ENCODE measurements around the gene PPAN.

The PPAN gene

DNA sequence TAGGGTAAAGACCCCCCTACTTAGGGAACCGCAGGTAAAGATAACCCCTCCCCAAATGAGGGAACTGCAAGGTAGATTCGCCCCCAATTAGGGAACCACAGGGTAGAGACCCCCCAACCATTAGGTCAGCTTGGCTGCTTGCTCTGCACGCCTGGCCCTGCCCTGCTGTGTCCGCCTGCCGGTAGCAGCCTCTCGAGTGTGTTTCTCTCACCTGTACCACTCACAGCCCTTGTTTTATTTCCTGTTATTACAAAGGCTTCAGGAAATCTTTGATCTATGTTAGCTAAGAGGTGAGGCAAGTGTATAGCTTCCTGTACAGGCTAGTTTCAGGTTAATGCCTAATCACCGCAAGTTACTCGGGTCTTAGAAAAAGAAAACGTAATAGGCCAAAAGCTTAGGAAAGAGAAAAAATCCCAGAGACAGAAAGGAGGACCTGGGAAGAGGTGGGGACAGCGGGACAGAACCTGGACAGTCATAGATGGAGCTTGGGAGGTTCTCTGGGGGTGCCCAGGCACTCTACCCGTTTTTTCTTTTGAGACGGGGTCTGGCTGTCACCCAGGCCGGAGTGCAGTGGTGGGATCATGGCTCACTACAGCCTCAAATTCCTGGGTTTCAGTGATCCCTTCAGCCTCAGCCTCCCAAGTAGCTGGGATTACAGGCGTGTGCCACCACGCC, 36.7 kb downstream of the PPAN start:
- no peak for DNase-seq

DNA sequence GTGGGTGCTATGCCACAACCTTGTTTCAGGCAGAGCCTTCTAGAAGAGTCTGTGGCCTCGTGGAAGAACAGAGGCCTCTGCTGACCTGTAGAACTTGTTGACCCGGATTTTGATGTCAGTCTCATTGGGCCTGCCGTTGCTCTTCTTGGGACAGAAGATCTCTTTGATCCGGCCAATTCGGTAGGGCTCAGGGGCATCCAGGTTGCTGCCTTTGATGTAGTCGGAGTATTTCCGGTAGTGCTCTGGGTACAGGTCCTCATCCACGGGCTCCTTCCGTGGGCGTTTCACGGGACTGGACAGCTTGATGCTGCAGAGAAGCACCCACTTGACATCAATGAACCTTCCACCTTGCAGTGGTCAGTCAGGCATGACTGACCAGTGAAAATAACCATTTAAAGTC, 37.5 kb downstream of the PPAN start:
- DNase-seq, result no peak

DNA sequence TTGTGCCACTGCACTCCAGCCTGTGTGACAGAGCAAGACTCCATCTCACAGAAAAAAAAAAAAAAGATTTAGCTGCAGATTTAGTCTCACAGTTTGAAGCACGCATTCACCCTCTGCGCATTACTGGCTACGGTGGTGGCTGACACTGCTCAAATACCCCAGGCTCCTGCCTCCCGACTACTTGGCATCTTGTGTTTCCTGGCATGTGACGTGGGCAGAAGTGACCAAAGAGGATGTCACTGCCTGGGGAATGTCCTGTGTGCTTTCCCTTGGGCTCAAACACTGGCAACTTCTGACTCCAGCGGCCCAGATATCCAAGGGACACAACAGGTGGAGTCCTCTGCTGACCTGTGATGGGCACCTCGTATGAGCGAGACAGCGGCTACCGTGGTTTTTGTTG, 38.2 kb downstream of the PPAN start:
- no peak for DNase-seq

DNA sequence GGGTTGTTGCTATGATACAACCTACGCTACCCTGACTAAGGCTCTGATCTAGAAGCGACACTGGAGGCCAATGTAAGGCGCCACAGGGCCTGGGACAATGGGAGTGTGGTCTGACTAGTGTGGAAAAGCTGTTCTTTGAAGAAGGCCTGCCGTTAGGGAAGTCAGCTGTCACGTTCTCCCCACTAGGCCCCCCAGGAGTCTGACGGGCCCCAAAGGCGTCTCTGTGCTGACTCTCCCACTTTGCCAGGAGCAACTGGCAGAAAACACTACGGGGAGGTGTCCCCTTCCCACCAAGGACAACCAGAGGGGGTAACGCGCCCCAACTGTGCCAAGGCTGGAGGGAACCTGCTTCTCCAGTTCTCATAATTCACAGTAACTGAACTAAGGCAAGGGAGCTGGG, 38.9 kb downstream of the PPAN start:
- no peak for DNase-seq

DNA sequence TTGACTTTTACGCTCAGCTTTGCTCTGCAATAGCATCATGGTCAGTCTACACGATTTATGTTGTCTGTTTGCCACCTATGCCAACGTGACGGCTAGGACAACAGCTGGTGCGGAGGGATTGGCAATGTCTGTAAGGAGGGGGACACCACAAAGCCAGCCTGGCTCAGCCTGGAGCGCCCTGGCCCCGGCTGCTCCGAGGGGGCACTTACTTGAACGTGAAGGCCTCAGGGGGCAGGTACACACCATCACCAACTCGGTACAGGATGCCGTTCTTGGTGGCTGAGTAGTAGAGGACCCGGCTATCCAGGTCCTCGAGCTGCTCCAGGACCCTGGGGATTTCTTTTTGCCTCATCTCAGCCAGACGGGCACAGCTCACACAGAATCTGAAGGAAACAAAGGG, 40.0 kb downstream of the PPAN start:
- DNase-seq, result no peak

DNA sequence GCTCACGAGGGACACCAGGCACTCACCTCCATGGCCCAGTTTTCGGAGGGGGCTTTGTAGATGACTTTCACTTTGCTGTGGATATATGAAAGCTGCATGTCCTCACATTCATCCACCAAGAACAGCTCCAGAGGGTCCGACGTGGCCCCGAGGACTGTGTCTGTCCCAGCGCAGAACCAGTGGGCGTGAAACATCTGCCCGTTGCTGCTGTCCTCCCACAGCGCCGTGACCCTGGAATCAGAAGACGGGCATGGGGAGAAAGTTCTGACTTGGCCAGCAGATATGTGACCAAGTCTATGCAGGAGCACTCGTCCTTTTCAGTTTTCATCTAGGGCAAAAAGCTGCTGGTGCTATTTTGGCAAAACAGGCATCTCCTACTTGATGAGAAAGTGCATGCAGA, 43.3 kb downstream of the PPAN start:
- no peak for DNase-seq

DNA sequence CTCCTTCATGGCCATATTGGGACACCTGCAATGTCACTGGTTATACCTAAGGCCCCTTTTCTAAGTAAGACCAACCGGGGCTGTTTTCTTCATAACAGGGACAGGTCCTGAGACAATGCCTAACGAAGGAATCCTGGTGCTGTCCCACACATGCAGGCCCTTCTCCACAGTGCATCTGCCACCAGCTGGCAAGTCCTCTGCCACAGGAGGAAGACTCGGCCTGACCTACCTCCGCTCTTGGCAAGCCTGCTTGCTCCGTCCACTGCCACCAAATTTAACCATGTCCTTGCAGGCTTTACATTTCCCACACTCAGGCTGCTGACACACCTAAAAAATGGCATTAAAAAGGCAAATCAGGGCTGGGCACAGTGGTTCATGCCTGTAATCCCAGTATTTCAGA, 45.4 kb downstream of the PPAN start:
- no peak for DNase-seq

DNA sequence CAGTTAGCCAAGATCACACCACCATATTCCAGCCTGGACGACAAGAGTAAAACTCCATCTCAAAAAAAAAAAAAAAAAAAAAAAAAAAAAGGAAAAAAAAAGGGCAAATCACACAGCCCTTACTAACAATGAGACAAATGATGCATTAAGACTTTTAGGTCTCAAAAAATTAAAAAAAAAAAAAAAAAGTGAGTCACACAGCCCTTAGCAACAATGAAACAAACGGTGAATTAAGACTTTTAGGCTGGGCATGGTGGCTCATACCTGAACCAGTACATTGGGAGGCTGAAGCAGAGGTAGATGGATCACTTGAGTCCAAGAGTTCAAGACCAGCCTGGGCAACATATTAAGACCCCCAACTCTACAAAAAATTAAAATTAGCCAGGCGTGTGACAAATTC, 45.9 kb downstream of the PPAN start:
- DNase-seq, result no peak

DNA sequence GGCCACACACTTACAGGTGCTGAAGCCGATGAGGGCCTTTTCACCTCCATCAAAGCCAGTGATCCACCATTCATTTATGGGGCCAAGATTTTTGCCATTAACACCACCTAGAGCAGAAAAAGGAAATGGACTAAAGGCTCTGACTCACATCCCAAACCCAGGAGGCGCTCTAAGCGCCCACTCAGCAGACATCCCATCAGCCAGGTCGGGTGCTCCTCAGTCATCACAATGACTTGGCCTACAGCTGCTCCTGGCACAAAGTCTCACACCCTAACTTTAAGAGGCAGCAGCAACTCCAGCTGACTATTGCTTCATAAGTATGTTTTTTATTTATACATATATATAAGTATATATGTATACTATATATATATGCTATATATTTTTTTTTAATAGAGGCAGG, 49.7 kb downstream of the PPAN start:
- DNase-seq, result no peak

DNA sequence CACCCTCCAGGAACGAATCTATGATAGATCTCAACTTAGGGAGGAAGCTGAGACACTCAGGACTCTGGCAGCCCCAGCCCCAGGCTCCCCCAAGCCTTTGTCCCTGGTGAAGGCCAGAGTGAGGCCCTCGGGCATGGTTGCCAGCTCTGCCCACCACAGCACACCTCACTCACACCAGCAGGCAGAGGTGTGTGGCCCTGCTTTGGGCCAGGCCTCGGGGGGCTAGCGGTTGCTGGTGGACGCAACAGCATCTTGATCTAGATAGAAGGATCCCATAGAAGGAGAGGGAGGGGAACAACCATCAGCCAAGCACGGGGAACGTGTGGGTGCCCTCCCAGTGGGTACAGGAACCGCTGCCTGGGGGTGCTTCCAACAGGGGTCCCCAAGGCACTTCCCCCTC, 51.9 kb downstream of the PPAN start:
- DNase-seq, result no peak

DNA sequence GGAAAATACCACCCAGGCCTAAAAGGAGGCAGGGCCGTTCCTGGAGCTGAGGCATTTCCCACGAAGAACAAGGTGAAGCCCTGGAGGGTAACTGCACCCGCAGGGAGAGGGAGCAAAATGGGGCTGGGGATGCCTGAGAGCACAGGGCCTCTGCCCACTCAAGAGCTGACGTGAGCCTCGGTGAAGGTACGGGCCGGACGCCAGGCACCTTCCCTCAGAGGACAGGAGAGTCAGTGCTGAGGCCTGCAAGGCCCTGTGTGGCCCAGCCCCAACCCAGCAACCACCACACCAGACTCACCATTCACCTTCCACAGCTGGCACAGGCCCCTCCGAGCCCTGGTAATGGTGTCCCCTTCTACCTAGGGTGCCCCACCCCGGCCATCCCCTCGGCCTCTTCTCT, 52.3 kb downstream of the PPAN start:
- DNase-seq, result no peak

DNA sequence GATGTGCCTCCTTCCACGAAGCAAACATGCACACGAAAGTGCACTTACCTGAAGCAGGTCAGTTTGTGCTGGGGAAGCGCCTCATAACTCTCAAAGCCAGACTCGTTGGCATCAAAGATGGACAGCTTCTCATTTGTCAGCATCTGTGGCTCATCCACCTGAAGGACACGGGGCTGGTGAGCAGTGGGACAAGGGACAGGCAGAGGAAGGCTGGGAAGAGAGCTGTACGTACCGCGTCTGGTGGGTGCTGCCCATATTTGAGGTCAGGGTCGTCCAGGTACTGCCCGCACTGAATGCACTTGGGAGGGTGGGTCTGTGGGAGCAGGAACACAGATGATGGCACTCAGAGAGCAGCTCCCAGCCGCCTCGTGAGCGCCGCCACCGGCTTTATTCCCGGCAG, 53.4 kb downstream of the PPAN start:
- no peak for DNase-seq
